ENCODE measurements around the gene C16orf96.

GRCh38 chr16:4508806-4509205 lies 47.3 kb upstream of the C16orf96 start:
- no peak for TF ChIP-seq CTCF (IDR thresholded peaks at IDR 0.05)
- no peak for TF ChIP-seq POLR2A (IDR thresholded peaks at IDR 0.05)
